H1 (cell line): Measurements from ENCODE around the gene ZSCAN21. TPM values are rescaled to one million over a fixed set of nuclear protein-coding genes. Genes with fewer than 3 reads are reported as not detected.
"Not testable (repeated sequence)": the region's sequence is repeated elsewhere in the genome, so short reads cannot be mapped to it uniquely, and the experiment has no call there.

Experiments used
- CTCF ChIA-PET: fragments of 300-600 bp; sonication (Branson Sonifier 250); formaldehyde crosslinking; loops from one replicate; lab custom pipeline; 2021; ENCODE audit not compliant: partially characterized antibody; lab: Charles Lee
- POLR2A ChIA-PET: fragments of 300-600 bp; sonication (Branson Sonifier 250); formaldehyde crosslinking; loops from one replicate; lab custom pipeline; 2021; ENCODE audit warnings: inconsistent platforms; ENCODE audit not compliant: partially characterized antibody; lab: Charles Lee
- DNase-seq, 2 experiments: peaks; one replicate each; pipeline versions ENCODE4 v3.0.0 to v3.0.0-alpha.2; 2010 to 2022; ENCODE audit warnings: low spot score in 2 of 2, low read depth in 1 of 2, mixed read lengths in 1 of 2
- FAIRE-seq: peaks from 2 replicates; lab custom pipeline; 2011; peaks lifted over from hg19 to GRCh38; lab: Jason Lieb, UNC
- H2AFZ ChIP-seq: 2 replicates; pipeline ENCODE4 v1.8.1; 2012; ENCODE audit warnings: low read length, inconsistent platforms
- H2AK5ac ChIP-seq: 2 replicates; pipeline ENCODE4 v1.6.1; 2013; ENCODE audit warnings: low read depth, low read length
- H2BK120ac ChIP-seq: replicated peaks from 2 replicates; pipeline ENCODE3; 2013; ENCODE audit warnings: low read depth, low read length, inconsistent platforms
- H2BK12ac ChIP-seq: 2 replicates; pipeline ENCODE4 v1.6.1; 2013; ENCODE audit warnings: low read depth, low read length
- H2BK15ac ChIP-seq: 2 replicates; pipeline ENCODE4 v1.6.1; 2013; ENCODE audit warnings: low read length
- H2BK20ac ChIP-seq: 2 replicates; pipeline ENCODE4 v1.6.1; 2013; ENCODE audit warnings: low read length
- H2BK5ac ChIP-seq: 2 replicates; pipeline ENCODE4 v1.6.1; 2013; ENCODE audit warnings: low read depth, low read length
- H3K14ac ChIP-seq: 2 replicates; pipeline ENCODE4 v1.6.1; 2013; ENCODE audit warnings: inconsistent platforms; ENCODE audit not compliant: insufficient read length
- H3K18ac ChIP-seq: 2 replicates; pipeline ENCODE4 v1.6.1; 2013; ENCODE audit warnings: low read length; ENCODE audit errors: extremely low read depth
- H3K23ac ChIP-seq: 2 replicates; pipeline ENCODE4 v1.6.1; 2013; ENCODE audit warnings: inconsistent platforms; ENCODE audit not compliant: insufficient read length
- H3K23me2 ChIP-seq: 2 replicates; pipeline ENCODE4 v1.6.1; 2013; ENCODE audit warnings: low read depth, low read length
- H3K27ac ChIP-seq: 2 replicates; pipeline ENCODE4 v1.6.1; 2011; ENCODE audit warnings: low read depth, low read length, inconsistent platforms
- H3K27me3 ChIP-seq, 4 experiments: replicated peaks in 1 of 4; 1 replicate in 1 of 4; 2 replicates in 3 of 4; pipeline versions ENCODE4 v1.6.1 to v1.8.1; 2011 to 2013; ENCODE audit warnings: low read length in 3 of 4, mild to moderate bottlenecking in 3 of 4, inconsistent platforms in 2 of 4, mixed read lengths in 2 of 4, moderate library complexity in 1 of 4; ENCODE audit not compliant: control insufficient read depth in 3 of 4, insufficient read depth in 3 of 4; ENCODE audit errors: extremely low read depth in 1 of 4
- H3K36me3 ChIP-seq, 4 experiments: 2 replicates each; pipeline versions ENCODE4 v1.6.1 to v1.8.1; 2011 to 2013; ENCODE audit warnings: mild to moderate bottlenecking in 4 of 4, low read length in 3 of 4, moderate library complexity in 2 of 4, control low read depth in 1 of 4, inconsistent platforms in 1 of 4; ENCODE audit not compliant: insufficient read depth in 4 of 4, control insufficient read depth in 2 of 4
- H3K4ac ChIP-seq: replicated peaks from 2 replicates; pipeline ENCODE3; 2013; ENCODE audit warnings: low read length, low read depth, mixed read lengths, inconsistent platforms; ENCODE audit not compliant: insufficient read length
- H3K4me1 ChIP-seq, 4 experiments: replicated peaks in 1 of 4; 1 replicate in 1 of 4; 2 replicates in 3 of 4; pipeline versions ENCODE4 v1.6.1 to v1.8.1; 2011 to 2013; ENCODE audit warnings: low read length in 3 of 4, inconsistent platforms in 2 of 4, mixed read lengths in 1 of 4; ENCODE audit not compliant: insufficient read depth in 4 of 4, control insufficient read depth in 3 of 4
- H3K4me2 ChIP-seq, 2 experiments: 2 replicates each; pipeline versions ENCODE4 v1.6.1 to v1.8.1; 2011 to 2013; ENCODE audit warnings: low read depth in 2 of 2, low read length in 2 of 2, control low read depth in 1 of 2, inconsistent platforms in 1 of 2, mild to moderate bottlenecking in 1 of 2; ENCODE audit not compliant: insufficient read depth in 1 of 2
- H3K4me3 ChIP-seq, 4 experiments: fragments of 200-600, 300-600 bp in 1 of 4; sonication (generic), shearing (Covaris generic), sonication (Bioruptor Twin) in 1 of 4; 2 replicates each; pipeline versions ENCODE4 v1.5.1 to v1.8.1; 2011 to 2016; ENCODE audit warnings: low read length in 4 of 4, low read depth in 3 of 4, control low read depth in 2 of 4, inconsistent platforms in 2 of 4, mild to moderate bottlenecking in 2 of 4, mixed read lengths in 1 of 4, moderate library complexity in 1 of 4; ENCODE audit not compliant: insufficient read depth in 2 of 4; ENCODE audit errors: extremely low read depth in 1 of 4
- H3K56ac ChIP-seq: replicated peaks from 2 replicates; pipeline ENCODE3; 2013; ENCODE audit warnings: low read depth, mild to moderate bottlenecking, mixed read lengths, low read length, inconsistent platforms; ENCODE audit not compliant: insufficient read length
- H3K79me1 ChIP-seq: 2 replicates; pipeline ENCODE4 v1.6.1; 2013; ENCODE audit warnings: low read depth, low read length, control low read depth
- H3K79me2 ChIP-seq, 2 experiments: 2 replicates each; pipeline versions ENCODE4 v1.6.1 to v1.8.1; 2012 to 2013; ENCODE audit warnings: low read length in 2 of 2, mild to moderate bottlenecking in 2 of 2, inconsistent platforms in 1 of 2; ENCODE audit not compliant: insufficient read depth in 2 of 2, control insufficient read depth in 1 of 2
- H3K9ac ChIP-seq, 4 experiments: replicated peaks in 1 of 4; 1 replicate in 1 of 4; 2 replicates in 3 of 4; pipeline versions ENCODE4 v1.6.1 to v1.8.1; 2011 to 2013; ENCODE audit warnings: low read depth in 3 of 4, low read length in 3 of 4, control low read depth in 2 of 4, mild to moderate bottlenecking in 2 of 4, moderate library complexity in 2 of 4, inconsistent platforms in 1 of 4; ENCODE audit errors: extremely low read depth in 1 of 4
- H3K9me3 ChIP-seq, 2 experiments: 2 replicates each; pipeline versions ENCODE4 v1.6.1 to v1.8.1; 2012 to 2013; ENCODE audit warnings: mild to moderate bottlenecking in 2 of 2, moderate library complexity in 2 of 2, control low read depth in 1 of 2, inconsistent platforms in 1 of 2, low read depth in 1 of 2, low read length in 1 of 2, mixed read lengths in 1 of 2; ENCODE audit not compliant: insufficient read depth in 2 of 2
- H4K20me1 ChIP-seq, 2 experiments: replicated peaks in 1 of 2; 2 replicates each; pipeline versions ENCODE3 to v1.8.1; 2011 to 2013; ENCODE audit warnings: inconsistent platforms in 2 of 2, low read length in 2 of 2, mild to moderate bottlenecking in 1 of 2; ENCODE audit not compliant: insufficient read depth in 2 of 2, control insufficient read depth in 1 of 2
- H4K5ac ChIP-seq: 2 replicates; pipeline ENCODE4 v1.6.1; 2013; ENCODE audit warnings: low read length, low read depth, mixed read lengths, inconsistent platforms; ENCODE audit not compliant: insufficient read length
- H4K8ac ChIP-seq: 2 replicates; pipeline ENCODE4 v1.8.0; 2013; ENCODE audit warnings: mild to moderate bottlenecking, moderate library complexity, low read length, inconsistent platforms; ENCODE audit not compliant: insufficient read depth; ENCODE audit errors: extremely low read depth
- H4K91ac ChIP-seq: replicated peaks from 2 replicates; pipeline ENCODE3; 2013; ENCODE audit warnings: low read length, mixed read lengths, inconsistent platforms; ENCODE audit not compliant: insufficient read length
- WGBS, 2 experiments: shearing (Covaris generic) in 1 of 2; methylation state at CpG; one replicate each; pipeline versions ENCODE4 v1.1.6 to v1.1.7; 2013 to 2015; ENCODE audit warnings: low lambda C conversion rate in 2 of 2, mixed read lengths in 2 of 2, inconsistent platforms in 1 of 2, low coverage in 1 of 2, missing lambda C conversion rate in 1 of 2; ENCODE audit not compliant: insufficient replicate concordance in 2 of 2, insufficient coverage in 1 of 2, insufficient read length in 1 of 2; ENCODE audit errors: extremely low coverage in 1 of 2, missing lambda C conversion rate in 1 of 2; 5-methylcytosine and 5-hydroxymethylcytosine counted together
- polyA plus RNA-seq, 7 experiments: library from polyadenylated mRNA; depleted of rRNA in 3 of 7; stranded (reverse) in 5 of 7; unstranded in 2 of 7; fragments of >200 nt in 5 of 7; fragments of 200-250 nt in 2 of 7; gene quantifications; 1 replicate in 5 of 7; 2 replicates in 1 of 7; 4 replicates in 1 of 7; pipeline versions ENCODE4 v1.2.1 to v1.2.3, GENCODE V29; 2011 to 2013; ENCODE audit warnings: missing spikeins in 2 of 7, mixed read lengths in 2 of 7
- total RNA-seq: library from RNA; stranded (reverse); fragmentation: NEBNext Ultra II Directional; extraction: Animal tissue kit (Norgen Biotek cat#: 25700); gene quantifications from 2 replicates; pipeline ENCODE4 v1.2.1, GENCODE V29; 2021

Gene ZSCAN21
- total and polyA plus RNA-seq, 2 of the 8 experiments (the other 6 are each of a cell fraction or from before 2014, with no cell fraction given) = 15.4 to 26.1 TPM

DNA sequence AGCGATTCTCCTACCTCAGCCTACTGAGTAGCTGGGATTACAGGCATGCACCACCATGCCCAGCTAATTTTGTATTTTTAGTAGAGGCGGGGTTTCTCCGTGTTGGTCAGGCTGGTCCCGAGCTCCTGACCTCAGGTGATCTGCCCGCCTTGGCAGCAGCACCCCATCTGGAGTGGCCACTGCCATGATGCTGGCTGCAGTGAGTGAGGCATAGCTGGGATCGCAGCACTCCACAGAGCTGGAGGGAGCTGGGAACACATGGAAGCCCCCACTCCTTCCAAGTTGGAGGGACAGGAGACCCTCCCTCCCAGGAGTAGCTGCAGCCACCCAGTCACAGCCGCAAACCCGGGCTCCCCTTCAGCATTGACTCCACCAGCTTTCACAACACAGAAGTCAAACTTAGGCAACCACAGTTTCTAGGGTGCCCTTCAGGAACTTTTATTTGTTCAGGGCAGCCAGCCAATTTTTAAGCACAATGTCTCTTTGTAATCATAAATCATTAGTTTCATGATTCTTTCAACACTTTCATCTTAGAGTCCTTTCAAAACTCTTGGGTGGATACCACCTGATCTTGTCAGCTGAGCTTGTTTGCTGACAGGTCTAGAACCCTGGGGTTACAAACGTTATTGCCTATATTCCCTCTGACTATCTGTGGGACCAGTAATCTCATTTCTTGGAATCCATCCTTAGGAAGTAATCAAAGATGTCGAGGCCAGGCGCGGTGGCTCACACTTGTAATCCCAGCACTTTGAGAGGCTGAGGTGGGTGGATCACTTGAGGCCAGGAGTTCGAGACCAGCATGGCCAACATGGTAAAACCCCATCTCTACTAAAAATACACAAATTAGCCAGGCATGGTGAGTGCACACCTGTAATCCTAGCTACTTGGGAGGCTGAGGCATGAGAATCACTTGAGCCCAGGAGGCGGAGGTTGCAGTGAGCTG is 36.9 kb upstream of the ZSCAN21 start:
- H4K5ac ChIP-seq, H3K18ac ChIP-seq, H3K14ac ChIP-seq, H2BK20ac ChIP-seq, H4K8ac ChIP-seq, H3K23ac ChIP-seq, DNase-seq, H2BK15ac ChIP-seq, FAIRE-seq, H3K4ac ChIP-seq, H3K27me3 ChIP-seq, H3K56ac ChIP-seq, H3K9me3 ChIP-seq, H3K23me2 ChIP-seq, H2AFZ ChIP-seq, H3K4me1 ChIP-seq, H4K20me1 ChIP-seq, H2BK5ac ChIP-seq, H3K9ac ChIP-seq, H2BK12ac ChIP-seq, H2AK5ac ChIP-seq, H3K4me2 ChIP-seq, H4K91ac ChIP-seq, H3K36me3 ChIP-seq, H3K27ac ChIP-seq, H2BK120ac ChIP-seq, H3K4me3 ChIP-seq: not testable (repeated sequence)
- H3K79me2 ChIP-seq = peaks cover 15 to 20% of the 10 kb centered on the region in 2 experiments
- H3K79me1 ChIP-seq = peaks cover 10% of the 10 kb centered on the region
- ChIA-PET POLR2A (interaction anchor here (0.7 to 7.4 kb wide), 6 partner anchors 9 to 95 kb away, joined by 3 to 47 read pairs (median 4); no protein-coding TSS in a partner anchor), CTCF (interaction anchor here (0.8 to 9.7 kb wide), 2 partner anchors 18 to 39 kb away, joined by 3 to 99 read pairs; no protein-coding TSS in a partner anchor)
- WGBS, 2 experiments = 90% methylated on average over 14 of the region's 14 CpGs; no CpG with 5 or more reads in 1 of the 2 experiments
